GM21515 (cell line): ENCODE data around the gene BCL2L2.
"Not testable (repeated sequence)": the region's sequence is repeated elsewhere in the genome, so short reads cannot be mapped to it uniquely, and the experiment has no call there.

Experiments
- ATAC-seq: cut with Tn5 transposase; IDR thresholded peaks from one replicate; pipeline ENCODE4 v1.9.1; 2021; ENCODE audit not compliant: unreplicated experiment

BCL2L2 gene, protein sequence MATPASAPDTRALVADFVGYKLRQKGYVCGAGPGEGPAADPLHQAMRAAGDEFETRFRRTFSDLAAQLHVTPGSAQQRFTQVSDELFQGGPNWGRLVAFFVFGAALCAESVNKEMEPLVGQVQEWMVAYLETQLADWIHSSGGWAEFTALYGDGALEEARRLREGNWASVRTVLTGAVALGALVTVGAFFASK

DNA sequence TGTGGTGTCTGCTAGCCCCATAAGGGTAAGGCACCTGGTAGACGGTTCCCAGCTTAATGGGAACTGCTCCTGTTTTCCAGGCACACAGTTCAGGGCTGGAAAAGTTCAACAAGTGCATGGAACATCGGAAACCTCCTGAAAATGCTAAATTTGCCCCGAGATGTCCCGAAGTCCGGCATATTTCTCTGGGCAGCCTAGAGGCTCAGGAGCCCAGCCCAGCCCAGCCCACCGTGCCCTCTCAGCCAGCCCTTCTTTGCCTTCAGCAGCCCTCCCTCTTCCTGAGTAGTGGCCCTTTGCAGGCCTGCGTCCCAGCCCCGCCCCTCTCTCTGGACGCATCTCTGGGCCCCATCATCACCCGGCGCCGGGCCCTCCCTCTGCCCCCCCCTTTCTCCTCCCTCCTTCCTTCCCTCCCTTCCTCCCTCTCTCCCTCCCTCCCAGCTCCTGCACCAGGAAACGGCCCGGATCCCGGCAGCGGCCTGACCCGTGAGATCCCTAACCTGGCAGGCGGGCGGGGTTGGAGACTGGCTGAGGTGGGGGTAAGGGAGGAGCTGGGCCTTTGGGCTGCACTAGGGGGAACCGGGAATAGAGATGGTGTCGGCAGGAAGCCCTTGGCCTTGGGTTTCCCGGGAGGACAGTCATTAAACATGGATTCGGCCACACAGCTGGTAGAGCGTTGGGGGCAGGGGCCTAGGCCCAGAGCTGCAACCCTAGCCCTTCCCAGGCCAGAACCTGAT lies at the start of gene BCL2L2:
TSS of gene BCL2L2 (plus strand) at position 422 of the 734 bp plus-strand sequence. CDS start 935 bp downstream, outside the sequence.
- ATAC-seq: no peak

DNA sequence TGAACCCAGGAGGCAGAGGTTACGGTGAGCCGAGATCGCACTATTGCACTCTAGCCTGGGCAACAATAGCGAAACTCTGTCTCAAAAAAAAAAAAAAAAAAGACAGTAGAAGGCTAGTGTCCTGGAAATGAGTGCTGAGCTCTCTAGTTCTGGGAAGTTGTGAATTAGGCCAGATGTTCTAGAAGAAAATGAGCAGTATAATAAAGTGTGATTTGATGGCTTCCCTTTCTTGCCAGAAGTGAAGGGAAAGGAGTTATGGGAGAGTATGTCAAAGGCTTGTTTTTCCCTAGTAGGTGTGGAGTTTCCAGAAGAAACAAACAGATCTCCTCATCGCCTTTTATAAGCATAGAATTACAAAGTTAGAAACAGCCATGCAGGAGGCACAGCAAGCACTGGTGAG lies 48.4 kb upstream of the BCL2L2 start:
- ATAC-seq: no peak

- ATAC-seq: no peak
Measured at GRCh38 chr14:23259426-23259825, 47.2 kb upstream of the BCL2L2 start.

DNA sequence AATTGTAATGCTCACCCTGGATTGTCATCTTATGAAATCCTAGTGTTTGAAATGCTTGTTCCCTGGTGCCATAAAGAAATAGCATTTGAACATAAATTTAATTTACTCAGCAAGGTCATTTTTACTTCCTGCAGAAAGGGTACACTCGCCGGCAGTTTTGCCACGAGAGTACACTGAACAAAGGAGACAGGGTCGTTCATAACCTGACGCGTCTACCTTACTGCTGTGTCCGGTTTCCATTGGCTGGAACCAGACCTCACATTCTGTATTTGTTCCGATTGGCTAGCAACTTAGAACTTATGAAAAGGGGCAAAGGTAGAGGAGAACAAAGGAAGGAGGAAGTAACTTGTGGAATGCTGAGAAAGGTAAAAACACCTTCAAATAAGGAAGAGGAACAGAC lies 45.8 kb upstream of the BCL2L2 start:
- ATAC-seq: not testable (repeated sequence)

GRCh38 chr14:23269193-23269592 lies 37.4 kb upstream of the BCL2L2 start:
- no peak for ATAC-seq

DNA sequence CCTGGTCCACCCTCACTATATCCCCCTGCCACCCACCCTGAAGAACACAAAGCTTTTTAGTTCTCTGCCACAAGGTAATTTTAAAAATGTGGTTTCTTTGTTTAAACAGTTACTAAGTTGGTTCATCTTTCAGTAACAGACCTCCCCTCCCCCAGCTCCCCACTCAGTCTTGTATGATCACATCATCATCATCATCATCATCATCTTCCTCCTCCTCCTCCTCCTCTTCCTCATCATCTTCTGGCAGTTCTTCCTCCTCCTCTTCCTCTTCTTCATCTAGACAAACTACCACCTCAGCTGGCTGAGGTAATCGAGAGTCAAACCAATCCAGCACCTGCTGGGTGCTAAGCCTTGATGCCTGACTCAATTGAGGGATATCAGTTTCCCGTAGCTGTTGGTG lies 31.2 kb upstream of the BCL2L2 start:
- no peak for ATAC-seq

DNA sequence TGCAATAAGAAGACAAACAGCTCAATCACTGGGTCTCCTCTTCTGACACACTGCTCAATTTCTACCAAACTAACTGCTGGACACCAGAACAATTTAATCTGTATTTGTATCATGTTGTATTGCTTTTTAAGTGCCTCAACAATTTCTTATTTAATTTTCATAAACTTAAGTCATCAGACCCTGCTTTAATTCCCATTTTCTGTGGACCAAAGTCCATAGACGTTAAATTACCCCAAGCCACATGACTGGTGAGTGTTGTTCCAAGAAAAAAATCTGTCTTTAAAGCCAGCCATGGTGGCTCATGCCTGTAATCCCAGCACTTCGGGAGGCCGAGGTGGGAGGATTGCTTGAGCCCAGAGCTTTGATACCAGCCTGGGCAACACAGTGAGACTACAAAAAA lies 29.4 kb upstream of the BCL2L2 start:
- ATAC-seq: no peak

GRCh38 chr14:23277928-23278327 lies 28.7 kb upstream of the BCL2L2 start:
- ATAC-seq: not testable (repeated sequence)

GRCh38 chr14:23281247-23281646 lies 25.4 kb upstream of the BCL2L2 start:
- ATAC-seq: no peak

DNA sequence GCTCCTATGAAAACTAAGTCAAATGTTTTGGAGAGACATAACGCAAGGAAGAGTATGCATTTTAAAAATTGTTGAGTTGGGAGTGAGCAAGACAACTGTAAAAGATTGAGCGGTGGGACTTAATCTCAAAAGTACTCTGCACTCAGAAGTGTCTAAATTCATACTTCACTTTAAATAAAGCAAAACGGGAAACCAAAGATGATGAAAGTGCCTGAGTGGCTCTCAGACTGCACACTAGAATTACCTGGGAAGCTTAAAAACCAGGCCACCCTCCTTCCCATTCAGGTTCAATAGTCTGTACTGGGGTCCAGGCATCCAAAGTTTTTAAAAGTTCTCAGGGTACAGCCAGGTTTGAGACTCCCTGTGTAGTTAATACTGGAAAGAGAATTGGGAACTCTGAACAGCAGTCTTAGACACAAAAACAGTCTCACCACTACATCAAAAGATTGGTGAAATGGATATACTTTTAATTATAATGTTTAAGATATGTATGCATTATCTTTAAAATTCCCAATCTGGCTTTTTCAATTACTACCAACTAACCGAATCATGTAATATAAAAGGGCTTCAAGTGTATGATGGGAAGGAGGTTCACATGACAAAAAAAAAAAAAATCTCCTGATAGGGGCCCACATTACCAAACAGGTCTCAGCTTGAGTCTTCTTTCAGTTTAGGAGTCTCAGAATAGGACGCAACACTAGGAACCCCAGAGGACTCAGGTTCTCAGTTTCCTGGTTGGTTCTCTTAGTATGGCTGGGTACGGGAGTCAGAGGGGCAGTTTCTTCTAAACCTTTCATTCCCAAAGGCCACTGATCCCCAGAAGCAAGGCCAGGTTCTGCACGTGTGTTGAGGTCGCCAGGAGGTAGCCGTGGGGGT lies 21.7 kb upstream of the BCL2L2 start:
- no peak for ATAC-seq

DNA sequence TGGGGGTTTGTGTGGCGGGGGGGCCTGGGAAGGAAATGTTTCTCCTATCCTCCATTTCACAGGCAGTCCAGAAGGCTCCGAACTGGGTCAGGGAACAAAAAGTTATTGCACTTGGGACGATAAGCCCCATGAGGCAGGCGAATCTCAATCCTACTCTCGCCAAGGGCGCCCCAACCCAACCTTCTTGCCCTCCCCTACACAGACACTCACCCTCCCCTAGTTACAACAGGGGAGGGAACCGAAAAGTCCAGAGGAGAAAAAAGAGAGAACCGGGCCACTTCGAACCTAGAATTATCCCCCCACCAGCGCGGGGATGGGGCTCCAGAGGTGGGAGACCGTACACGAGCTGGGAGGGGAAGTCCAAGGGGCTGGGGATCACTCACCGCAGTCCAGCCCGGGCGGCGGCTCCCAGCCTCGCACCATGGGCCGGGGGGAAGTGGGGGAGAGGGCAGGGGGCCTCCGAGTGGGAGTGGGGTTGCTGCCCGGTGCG lies 21.1 kb upstream of the BCL2L2 start:
- peak; percentile 21 for ATAC-seq

GRCh38 chr14:23286020-23286901 lies 20.4 kb upstream of the BCL2L2 start, which contains the start of gene HOMEZ:
Gene HOMEZ, minus strand, starts transcription at chr14:23286132. Its CDS starts 180 bp downstream, at chr14:23285952.
- ATAC-seq: peak; percentile 95

DNA sequence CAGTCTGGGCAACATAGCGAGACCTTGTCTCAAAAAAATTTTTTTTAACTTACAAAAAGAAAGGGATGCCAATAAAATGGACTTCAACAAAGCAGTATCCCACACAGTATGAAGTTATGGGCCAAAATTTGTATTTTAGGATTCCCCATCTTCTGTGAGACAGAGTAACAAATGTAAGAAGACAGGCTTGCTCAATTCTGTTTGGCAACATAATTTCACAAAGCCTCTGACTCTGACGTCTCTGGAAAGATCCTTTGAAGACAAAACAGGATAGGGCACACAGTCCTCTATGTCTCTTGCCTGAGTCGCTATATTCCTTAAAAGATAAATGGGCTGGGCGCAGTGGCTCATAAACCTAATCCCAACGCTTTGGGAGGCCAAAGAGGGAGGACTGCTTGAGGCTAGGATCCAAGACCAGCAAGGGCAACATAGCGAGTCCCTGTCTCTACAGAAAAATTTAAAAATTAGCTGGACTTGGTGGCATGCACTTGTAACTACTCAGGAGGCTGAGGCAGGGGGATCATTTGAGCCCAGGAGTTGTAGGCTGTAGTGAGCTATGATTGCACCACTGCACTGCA lies 19.6 kb upstream of the BCL2L2 start:
- no peak for ATAC-seq

GRCh38 chr14:23294734-23295561 lies 11.7 kb upstream of the BCL2L2 start:
- ATAC-seq: no peak

- no peak for ATAC-seq
Measured at GRCh38 chr14:23296012-23296777, 10.4 kb upstream of the BCL2L2 start.

DNA sequence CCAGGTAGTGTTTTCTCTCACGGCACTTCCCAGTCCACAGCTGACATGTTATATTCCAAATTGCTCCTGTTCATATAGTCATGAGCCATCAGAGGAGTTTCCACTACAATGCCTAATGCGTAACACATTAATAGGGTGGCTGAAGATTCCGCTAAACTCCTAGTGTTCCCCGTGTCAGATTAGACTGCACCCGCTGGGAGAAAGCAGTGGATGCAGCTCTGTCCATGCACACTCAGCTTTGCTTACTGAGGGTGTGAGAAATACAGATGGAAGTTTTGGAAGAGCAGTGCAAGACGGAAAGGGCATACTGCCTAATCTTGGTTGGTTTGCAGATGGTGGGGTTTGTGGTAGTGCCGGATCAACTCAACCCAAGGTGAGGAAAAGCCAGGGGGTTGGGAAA lies 9.5 kb upstream of the BCL2L2 start:
- no peak for ATAC-seq

DNA sequence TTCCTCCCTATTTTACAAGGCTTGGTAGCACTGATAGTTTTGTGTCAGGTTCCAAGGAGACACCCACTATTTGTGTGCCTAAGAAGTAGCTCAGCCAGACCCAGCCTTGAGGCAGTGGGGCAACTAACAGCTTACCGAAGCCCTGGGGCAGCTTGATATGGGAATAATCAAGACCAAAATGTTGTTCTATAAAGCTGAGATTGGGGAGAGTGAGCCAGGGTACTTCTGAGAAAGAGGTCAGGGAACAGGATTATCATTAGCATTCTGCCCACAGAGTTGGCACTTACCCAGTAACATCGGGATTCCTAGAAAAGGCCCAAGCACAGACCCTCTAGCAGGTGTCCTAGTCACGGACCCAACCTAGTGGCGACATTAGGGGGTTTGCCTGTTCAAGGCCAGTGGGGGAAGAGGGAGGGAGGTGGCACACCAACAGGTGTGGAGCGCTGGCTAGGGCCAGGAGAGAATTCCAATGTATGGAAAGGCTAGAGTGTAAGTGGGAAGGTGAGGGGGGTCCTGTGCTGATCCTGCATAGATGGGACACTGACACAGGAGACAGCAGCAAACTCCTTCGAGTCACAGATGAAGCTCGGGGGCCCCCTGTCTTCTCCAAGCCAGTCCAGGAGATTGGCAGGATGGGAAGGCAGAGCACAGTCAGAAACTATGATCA lies 8.9 kb upstream of the BCL2L2 start:
- no peak for ATAC-seq
